ENCODE data around the gene MYL9.

DNA sequence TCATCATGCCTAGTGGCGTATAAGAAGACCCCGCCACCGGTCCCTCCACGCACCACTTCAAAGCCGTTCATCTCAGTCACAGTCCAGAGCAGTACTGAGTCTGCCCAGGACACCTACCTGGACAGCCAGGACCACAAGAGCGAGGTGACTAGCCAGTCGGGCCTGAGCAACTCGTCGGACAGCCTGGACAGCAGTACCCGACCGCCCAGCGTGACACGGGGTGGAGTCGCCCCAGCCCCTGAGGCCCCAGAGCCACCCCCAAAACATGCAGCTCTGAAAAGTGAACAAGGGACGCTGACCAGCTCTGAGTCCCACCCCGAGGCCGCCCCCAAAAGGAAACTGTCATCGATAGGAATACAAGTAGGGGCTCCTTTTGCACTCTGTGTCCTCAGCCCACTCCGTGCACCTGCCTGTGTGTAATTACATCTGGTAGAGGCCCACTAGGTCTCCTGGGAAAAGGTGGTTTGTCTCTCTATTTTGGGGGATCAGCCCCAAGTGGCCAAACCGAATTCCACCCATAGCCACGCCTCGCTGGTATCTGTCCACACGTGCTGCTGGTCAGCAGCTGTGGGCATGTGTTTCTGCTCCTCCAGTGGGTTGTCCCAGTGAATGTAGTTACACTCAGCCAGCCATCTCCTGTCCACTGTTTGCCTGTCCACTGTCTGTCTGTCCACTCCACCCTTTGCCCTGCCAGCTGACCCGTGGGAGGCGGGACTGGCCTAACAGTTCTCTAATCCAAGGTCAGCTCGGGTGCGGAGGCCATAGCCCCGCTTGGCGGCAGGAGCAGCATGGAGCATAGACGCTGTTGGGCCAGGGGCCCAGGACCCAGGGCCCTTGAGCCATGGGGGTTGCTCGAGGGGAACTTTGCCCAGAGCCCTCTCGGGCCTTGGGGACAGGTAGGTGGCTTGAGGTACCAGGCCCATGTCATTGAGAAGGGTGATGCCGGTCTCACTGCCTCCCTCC, 44.3 kb upstream of the MYL9 start:
- TF ChIP-seq, protein P1, sequence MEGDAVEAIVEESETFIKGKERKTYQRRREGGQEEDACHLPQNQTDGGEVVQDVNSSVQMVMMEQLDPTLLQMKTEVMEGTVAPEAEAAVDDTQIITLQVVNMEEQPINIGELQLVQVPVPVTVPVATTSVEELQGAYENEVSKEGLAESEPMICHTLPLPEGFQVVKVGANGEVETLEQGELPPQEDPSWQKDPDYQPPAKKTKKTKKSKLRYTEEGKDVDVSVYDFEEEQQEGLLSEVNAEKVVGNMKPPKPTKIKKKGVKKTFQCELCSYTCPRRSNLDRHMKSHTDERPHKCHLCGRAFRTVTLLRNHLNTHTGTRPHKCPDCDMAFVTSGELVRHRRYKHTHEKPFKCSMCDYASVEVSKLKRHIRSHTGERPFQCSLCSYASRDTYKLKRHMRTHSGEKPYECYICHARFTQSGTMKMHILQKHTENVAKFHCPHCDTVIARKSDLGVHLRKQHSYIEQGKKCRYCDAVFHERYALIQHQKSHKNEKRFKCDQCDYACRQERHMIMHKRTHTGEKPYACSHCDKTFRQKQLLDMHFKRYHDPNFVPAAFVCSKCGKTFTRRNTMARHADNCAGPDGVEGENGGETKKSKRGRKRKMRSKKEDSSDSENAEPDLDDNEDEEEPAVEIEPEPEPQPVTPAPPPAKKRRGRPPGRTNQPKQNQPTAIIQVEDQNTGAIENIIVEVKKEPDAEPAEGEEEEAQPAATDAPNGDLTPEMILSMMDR (IDR thresholded peaks at IDR 0.05): no peak
- TF ChIP-seq POLR2A (IDR thresholded peaks at IDR 0.05): no peak

Measured in Peyer's patch (tissue), 4 donors.